Left colon (tissue), 2 donors: Measurements from ENCODE around the gene MED22. TPM values are rescaled to one million over a fixed set of nuclear protein-coding genes. Genes with fewer than 3 reads are reported as not detected.
"Not testable (repeated sequence)": the region's sequence is repeated elsewhere in the genome, so short reads cannot be mapped to it uniquely, and the experiment has no call there.

ENCODE experiments used
- ATAC-seq: fragments of 200-7000 bp; cut with Tn5 transposase; one replicate; pipeline ENCODE4 v1.9.1; 2020; ENCODE audit warnings: mild to moderate bottlenecking, moderate library complexity
- DNase-seq, 2 donors: peaks; one replicate each; pipeline ENCODE4 v3.0.0-alpha.2; 2020
- intact Hi-C, 2 donors: fragments of 100-400 bp; cut with DNase I in 1 of 2; cut with micrococcal nuclease in 1 of 2; formaldehyde crosslinking; loops; one replicate each; pipeline versions ENCODE4 v1.11.2 to v1.14.0; 2022; cut with DNase I, micrococcal nuclease
- long read RNA-seq: library from polyadenylated mRNA; unstranded; transcript quantifications from one replicate; pipeline ENCODE4 v2.0.0, GENCODE V29; 2021
- total RNA-seq, 2 donors: library from RNA; stranded (reverse); fragmentation: NEBNext Ultra II Directional; extraction: Animal tissue kit (Norgen Biotek cat#: 25700); gene quantifications; one replicate each; pipeline ENCODE4 v1.2.1, GENCODE V29; 2021
- donor health status: DM: no; HTN: no; CAD: no.
- donor health status: DM: yes; HTN: yes; CAD: no.

Gene MED22
- 10 to 100 TPM; 18.8 to 20.3 TPM for total RNA-seq
- long read RNA-seq, partial matches to known transcripts, result 1 of 43 reads
- long read RNA-seq, other reads (novel, unspliced or antisense), result 39 of 43 reads

DNA sequence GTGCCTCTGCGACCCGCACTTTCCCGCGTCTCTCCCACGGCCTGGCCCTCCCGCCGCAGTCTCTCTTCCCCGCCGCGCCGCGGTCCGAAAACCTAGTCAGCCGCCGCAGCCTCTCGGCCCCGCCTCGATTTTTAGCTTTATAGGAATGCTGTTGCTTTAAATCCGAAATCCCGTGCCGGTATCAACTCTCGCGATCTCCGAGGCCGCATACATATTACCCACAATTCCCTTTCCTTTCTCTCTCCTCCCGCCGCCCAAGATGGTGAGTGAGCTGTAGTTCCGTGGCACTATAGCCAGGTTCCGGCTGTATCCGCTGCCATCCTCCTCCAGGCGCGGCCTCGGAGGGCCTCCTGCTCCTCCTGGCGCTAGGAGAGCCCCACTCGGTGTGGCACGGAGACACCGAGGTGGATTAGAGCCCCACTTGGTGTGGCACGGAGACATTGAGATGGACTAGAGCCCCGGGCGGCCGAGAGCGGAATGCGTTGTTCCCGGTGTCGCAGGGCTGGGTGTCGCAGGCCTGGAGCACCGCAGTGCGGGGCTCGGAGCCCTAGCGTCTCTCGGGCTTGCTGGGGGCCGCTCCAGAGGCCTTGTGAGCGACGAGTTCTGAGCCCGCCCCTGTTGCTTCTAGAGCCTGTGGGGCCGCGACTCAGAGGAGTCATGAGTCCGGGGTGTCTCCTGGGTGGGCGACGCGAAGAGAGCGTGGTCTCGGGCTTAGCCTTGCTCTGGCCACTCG, at the start of gene MED22, which contains the start of gene RPL7A:
Gene MED22 (minus strand): TSS at position 147 of the 733 bp plus-strand sequence. CDS start 1,469 bp downstream, outside the sequence.
Gene RPL7A (plus strand): TSS at position 234 of the 733 bp plus-strand sequence. CDS start 26 bp downstream, at position 260.
- DNase-seq (peak; percentile 95 to 96), ATAC-seq (peak; percentile 89)
- intact Hi-C loops, result no loop called here

DNA sequence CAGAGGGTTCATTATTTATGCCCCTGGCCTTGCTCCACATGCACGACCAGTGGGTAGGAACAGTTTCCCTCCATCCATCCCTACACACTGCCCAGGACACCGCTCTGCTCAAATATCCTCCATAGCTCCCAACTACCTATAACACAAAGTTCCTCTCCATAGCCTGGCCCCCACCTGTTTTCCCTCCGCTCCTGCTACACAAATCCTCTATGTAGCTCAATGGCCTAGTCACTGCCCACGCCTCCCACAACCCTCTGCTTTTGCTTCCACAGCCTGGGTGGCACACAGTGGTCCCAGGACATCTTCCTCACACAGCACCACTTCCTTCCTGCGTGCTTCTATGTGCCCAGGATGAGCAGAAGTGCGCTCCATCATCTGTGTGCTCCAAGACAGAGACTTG, 49.4 kb upstream of the MED22 start:
- DNase-seq (no peak), ATAC-seq (no peak)
- intact Hi-C loops, result no loop called here

DNA sequence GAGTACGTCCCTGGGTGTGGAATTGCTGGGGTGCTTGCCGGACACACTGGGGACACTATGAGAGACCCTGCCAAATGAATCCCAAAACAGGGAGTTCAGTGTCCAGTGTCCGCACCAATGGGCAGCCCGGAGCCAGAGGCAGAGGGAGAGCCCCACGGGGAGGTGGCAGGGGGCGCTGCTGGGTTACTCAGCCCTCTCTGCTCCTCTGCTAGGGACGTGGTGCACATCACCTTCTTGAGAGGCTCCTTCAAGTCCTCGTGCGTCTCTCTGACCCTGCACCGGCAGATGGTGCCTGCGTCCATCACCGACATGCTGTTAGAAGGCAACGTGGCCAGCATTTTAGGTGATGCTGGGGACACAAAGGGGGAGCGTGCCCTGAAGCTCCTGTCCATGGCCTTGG, 49.0 kb upstream of the MED22 start:
- ATAC-seq (peak; percentile 40), DNase-seq (no peak)
- intact Hi-C loops, result no loop called here

DNA sequence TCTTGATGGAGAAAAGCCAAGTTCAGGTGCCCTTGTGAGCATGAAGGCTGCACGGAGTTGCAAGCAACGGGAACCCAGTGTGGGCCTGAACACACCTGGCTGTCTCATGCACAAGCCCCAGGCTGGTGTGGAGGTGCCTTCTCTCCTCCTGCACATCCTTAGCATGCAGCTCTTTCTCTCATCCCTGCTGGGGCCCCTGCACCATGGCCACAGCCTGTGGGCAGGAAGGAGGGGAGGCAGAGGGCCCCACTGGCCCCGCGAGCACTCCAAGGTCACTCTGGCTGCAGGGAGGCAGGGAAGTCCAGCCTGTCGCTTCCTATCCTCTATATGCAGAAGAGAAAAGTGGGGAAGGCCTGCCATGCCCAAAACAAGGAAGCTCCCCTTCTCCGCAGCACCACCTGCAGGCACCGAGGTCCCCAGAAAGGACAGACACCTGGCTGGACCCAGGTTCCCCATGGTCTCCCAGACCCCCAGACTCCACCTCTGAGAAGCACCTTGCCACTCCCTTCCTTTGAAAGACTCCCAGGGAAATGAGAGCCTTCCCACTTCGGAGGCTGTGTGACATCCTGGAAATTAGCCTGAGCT, 46.8 kb upstream of the MED22 start:
- ATAC-seq (no peak), DNase-seq (no peak)
- intact Hi-C loops, result no loop called here

DNA sequence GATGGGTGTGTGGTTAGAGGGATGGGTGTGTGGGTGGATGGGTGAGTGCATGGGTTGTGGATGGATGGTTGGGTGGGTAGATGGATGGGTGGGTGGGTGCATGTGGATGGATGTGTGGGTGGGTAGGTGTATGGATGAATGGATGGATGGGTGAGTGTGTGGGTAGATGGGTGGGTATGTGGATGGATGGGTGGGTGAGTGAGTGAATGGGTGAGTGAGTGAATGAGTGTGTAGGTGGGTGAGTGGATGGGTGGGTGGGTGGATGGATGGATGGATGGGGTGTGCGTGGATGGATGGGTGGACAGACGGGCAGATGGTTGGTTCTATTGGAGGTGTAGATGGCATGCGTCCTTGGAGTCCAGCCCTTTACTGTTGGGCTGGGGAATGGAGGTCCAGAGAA, 45.5 kb upstream of the MED22 start:
- no peak for ATAC-seq
- intact Hi-C loops, result no loop called here
- DNase-seq, result no peak

DNA sequence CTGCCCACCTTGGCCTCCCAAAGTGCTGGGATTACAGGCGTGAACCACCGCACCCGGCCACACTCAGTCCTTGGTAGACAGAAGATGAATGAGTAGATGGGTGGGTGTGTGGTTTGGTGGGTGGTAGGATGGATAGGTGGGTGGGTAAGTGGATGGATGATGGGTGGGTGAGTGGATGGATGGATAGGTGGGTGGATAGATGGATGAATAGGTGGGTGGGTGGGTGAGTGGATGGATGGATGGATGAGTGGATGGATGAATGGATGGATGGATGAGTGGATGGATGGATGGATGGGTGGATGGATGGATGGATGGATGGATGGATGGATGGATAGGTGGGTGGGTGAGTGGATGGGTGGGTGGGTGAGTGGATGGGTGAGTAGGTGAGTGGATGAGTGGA, 44.4 kb upstream of the MED22 start:
- ATAC-seq, DNase-seq, intact Hi-C loops: not testable (repeated sequence)

DNA sequence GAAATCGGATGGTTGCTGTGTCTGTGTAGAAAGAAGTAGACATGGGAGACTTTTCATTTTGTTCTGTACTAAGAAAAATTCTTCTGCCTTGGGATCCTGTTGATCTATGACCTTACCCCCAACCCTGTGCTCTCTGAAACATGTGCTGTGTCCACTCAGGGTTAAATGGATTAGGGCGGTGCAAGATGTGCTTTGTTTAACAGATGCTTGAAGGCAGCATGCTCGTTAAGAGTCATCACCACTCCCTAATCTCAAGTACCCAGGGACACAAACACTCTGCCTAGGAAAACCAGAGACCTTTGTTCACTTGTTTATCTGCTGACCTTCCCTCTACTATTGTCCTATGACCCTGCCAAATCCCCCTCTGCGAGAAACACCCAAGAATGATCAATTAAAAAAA, 43.5 kb upstream of the MED22 start:
- intact Hi-C loops, ATAC-seq, DNase-seq: not testable (repeated sequence)

DNA sequence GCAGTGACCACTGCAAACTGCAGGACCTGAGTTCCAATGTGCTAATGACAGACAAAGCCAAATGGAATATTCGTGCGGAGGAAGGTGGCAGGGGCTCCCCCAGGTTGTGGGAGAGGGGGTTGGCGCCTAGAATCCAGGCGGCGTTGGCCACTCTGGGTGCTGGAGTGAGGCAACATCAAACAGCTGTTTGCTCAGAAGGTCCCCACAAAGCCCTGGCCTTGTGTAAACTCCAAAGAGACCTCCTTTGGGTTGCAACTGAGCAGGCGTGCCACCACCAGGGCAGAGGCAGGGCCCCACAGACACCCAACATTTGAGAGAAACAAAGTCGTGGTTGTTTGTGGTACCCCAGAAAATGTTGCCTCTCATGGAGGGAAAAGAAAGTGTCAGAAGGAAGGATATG, 42.8 kb upstream of the MED22 start:
- intact Hi-C loops, result no loop called here
- DNase-seq (no peak), ATAC-seq (no peak)

DNA sequence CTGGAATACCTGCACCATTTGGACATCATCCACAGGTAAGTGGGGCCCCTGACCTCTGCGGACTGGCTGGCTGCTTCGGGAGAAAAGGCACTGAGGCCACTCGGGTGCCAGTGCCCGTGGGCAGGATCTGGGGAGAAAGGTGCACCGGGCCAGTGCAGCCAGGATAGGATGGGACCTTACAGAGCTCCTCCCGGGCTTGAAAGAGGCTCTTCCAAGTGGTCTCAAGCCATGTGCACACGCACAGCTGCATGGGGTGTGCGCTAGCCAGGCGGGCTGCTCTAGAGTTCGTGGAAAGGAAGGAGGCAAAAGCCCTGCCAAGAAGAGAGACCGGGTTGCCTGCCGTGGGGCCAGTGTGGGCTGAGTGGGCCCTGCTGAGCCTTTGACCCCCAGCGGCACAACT, 41.6 kb upstream of the MED22 start:
- DNase-seq (no peak), ATAC-seq (no peak)
- intact Hi-C loops, result no loop called here

DNA sequence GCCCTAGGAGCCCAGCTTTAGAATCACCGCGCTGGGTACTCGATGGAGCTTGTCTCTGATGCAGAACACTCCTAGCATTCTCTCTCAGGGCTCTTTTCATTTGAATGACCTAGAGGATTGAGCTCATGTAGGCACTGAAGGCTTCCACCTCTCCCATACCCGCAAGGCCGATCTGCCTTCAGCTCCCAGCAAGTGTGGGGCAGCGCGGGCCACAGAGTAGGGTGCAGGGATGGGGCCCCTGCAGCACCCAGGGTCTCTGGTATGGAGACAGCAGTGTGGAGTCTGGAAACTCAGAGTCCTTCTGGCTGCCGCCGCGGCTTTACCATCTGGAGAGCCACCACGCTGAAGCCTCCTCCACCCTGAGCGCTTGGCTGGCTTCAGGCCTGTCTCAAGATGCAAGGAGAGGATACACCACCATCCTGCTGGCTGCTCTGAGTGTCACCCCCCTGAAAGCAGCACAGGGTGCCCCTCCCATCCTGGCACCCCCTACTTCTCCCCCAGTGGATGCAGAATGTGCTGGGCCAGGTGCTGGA, 41.2 kb upstream of the MED22 start:
- no peak for DNase-seq
- no peak for ATAC-seq
- intact Hi-C loops, result no loop called here

DNA sequence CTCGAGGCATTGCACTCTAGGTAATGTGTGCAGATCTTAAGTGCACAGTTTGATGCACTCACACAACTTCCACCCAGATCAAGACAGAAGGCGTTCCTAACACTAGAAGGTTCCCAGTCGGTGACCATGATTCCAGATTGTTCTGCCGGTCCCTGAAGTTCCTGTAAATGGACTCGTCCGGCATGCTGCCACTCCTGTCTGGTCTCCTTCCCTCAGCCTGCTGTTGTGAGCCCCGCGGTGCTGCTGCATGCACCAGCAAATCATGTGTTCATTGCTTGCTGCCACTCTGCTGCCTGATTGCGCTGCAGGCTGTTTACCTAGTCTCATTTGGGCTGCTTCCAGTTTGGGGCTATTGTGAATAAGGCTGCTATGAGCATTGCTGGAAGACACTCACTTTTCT, 39.7 kb upstream of the MED22 start:
- DNase-seq (no peak), ATAC-seq (no peak)
- intact Hi-C loops, result no loop called here

DNA sequence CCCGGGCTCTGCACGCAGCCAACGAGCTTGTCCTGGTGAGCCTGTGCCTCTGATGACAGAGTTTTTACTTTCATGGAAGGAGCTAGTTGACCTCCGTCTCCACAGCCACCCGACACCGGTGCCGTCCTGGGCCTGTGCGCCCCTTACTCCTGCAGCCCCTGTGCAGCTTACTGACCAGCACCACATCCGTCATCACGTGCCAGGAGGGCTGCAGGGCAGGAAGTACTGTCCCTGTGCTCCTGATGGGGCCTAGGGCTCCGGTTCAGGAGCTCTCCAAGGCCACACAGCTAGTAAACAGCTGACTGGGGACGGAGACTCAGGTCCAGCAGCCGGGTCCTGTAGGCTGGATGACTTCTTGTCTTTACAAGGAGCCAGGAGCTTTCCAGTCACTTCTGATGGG, 38.4 kb upstream of the MED22 start:
- no peak for DNase-seq
- no peak for ATAC-seq
- intact Hi-C loops, result no loop called here

DNA sequence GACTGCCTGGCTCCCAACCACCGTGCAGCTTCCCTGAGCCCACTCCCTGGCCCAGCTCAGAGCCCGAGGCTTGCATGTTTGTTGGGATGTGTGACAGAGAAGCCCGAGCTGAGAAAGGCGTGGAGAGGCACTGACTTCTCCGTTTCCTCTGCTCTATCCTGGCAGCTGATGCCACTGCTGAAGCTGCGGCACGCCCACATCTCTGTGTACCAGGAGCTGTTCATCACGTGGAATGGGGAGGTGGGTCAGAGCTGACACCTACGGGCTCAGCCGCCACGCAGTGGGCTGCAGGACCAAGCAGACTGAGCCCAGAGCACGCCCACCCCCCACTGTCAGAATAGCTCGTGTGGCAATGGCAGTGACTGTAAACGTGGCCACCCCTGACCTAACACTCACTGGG, 37.5 kb upstream of the MED22 start:
- DNase-seq (no peak), ATAC-seq (no peak)
- intact Hi-C loops, result no loop called here

DNA sequence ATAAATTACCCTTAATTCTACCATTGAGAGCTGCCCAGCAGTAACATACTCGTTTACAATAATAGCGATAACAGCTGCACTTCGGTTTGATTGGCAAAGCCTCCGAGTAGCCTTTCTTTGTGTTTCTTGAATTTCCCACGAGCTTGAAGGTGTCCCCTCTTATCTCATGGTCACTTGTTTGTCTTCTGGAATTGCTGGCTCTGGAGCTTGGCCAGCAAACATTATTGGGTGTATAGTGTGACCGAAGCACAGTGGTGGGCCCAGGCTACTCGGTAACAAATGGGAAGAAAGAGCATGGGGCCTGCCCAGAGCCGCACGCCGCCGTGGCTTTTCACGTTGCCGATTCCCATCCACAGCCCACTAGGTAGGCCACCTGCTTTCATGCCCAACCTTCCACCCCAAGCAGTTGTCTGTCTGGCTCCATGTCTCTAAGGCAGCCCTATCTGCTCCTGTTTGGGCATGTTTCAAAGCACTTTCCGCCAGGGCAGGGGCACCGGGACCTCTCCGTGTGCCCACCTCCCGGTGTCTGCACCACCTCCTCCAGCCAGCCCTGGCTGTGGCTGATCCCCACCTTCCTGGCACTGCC, 36.9 kb upstream of the MED22 start:
- DNase-seq (no peak), ATAC-seq (no peak)
- intact Hi-C loops, result no loop called here

DNA sequence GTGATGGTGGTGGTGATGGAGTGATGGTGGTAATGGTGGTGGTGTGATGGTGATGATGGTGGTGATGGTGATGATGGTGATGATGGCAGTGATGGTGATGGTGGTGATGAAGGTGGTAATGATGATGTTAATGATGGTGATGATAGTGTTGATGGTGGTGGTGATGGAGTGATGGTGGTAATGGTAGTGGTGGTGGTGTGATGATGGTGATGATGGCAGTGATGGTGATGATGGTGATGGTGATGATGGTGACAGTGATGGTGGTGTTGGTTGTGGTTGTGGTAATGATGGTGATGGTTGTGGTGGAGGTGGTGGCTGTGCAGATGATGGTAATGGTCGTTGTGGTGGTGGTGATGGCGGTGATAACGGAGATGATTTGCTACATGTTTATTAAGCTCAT, 35.5 kb upstream of the MED22 start:
- no peak for ATAC-seq
- intact Hi-C loops, result no loop called here

DNA sequence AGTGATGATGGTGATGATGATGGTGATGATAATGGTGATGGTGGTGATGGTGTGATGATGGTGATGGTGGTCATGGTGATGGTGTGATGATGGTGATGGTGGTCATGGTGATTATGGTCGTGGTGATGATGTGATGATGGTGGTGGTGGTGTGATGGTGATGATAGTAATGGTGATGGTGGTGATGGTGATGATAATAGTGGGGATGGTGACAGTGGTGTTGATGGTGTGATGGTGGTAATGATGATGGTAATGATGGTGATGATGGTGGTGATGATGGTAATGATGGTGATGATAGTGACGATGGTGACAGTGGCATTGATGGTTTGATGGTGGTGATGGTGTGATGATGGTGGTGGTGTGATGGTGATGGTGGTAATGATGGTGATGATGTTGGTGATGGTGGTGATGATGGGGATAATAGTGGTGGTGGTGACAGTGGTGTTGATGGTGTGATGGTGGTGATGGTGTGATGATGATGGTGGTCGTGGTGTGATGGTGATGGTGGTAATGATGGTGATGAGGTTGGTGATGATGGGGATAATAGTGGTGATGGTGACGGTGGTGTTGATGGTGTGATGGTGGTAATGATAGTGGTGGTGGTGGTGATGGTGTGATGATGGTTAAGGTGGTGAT, 34.7 kb upstream of the MED22 start:
- no peak for ATAC-seq
- no peak for DNase-seq
- intact Hi-C loops, result no loop called here

More for the DNA sequence above, 35.5 kb upstream of the MED22 start:
- no peak for DNase-seq

DNA sequence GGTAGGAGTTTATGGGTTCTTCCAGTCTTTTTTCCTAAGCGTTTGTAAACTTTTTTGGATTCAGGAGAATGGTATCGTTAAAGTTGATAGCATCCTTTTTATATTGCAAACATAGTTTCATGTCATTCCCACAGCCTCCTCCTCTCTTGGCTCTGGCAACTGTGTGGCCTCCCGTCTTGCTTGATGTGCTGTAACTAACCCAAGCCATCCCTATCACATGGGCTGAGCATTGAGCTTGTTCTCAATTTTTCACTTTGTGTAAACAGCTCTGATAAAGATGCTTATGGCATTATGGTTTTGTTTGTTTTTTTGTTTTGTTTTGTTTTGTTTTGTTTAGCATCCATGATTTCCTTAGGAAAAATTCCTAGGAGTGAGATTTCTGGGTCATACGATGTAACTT, 32.8 kb upstream of the MED22 start:
- intact Hi-C loops, result no loop called here
- ATAC-seq (no peak), DNase-seq (no peak)

DNA sequence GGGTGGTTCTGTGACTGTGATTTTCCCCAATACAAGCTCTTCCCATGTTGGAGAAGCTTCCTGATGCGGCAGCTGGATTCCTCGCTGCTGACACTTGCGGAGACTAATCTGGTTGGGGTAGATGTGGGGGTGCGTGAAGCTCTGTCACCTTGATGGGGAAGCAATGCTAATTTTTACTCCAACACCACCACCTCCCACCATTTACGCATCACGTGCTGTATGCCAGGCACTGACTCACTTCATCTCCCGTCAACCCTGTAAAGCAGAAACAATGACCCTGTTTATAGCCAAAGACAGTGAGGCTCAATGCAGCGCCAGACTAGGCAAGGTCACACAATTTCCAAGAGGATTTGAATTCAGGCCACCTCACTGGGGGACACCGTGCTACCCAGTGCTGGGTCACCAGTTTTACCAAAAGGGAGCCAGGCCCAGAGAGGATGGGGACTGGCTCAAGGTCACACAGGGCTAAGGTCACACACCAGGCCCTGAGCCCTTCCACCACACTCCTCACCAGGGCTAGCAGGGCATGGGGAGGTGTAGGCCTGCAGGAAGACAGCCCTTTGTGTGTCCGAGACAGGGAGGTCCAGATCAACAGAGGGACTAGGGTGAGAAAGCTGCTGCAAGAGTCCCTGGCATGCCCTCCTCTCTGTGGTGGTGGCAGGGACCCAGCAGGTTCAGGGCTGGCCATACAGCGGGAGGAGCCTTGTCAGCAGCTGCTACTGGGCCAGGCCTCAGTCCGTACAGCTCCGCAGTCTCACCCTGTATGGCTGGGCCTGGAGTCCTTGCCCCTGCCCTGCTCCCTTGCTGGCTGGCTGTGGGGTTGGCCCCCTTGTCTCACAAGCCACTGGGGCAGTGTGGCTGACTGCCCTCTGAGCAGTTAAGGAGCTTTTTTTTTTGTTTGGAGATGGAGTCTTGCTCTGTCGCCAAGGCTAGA, 31.5 kb upstream of the MED22 start:
- ATAC-seq, result no peak
- intact Hi-C loops, result no loop called here
- no peak for DNase-seq
